AG20443 (cell line): ENCODE data around the gene CACNG8.

ENCODE experiments used
- DNase-seq: peaks from one replicate; pipeline ENCODE4 v3.0.0; 2012; ENCODE audit warnings: low spot score, mixed read lengths

The CACNG8 gene

GRCh38 chr19:53961523-53962356 lies 997 bp upstream of the CACNG8 start:
- DNase-seq = no peak

DNA sequence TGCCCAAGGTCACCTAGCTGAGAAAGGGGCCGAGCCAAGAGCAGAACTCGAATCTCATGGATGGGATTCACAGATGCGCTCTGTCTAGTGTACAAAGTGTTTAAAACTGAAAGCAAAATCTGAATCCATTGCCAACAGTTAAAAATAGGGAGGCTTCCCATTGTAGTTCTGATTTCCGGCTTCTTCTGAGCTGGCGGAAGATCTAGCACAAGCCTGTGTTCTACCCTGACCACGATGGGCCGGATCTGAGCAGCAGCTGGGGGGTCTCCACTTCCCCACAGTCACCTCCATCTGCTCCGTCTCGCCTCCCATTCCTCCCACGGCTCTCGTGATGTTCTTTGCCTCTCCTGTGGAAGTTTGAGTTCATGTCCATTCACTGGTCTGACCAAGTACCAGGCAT lies 2.4 kb downstream of the CACNG8 start:
- DNase-seq = no peak

- no peak for DNase-seq
Observed at GRCh38 chr19:53966931-53967330, 4.2 kb downstream of the CACNG8 start.

- DNase-seq = no peak
Observed at GRCh38 chr19:53969366-53969765, 6.6 kb downstream of the CACNG8 start.

GRCh38 chr19:53971673-53972072 lies 8.9 kb downstream of the CACNG8 start:
- no peak for DNase-seq

- peak; percentile 89 for DNase-seq
Observed at GRCh38 chr19:53977429-53977990, 14.8 kb downstream of the CACNG8 start.

DNA sequence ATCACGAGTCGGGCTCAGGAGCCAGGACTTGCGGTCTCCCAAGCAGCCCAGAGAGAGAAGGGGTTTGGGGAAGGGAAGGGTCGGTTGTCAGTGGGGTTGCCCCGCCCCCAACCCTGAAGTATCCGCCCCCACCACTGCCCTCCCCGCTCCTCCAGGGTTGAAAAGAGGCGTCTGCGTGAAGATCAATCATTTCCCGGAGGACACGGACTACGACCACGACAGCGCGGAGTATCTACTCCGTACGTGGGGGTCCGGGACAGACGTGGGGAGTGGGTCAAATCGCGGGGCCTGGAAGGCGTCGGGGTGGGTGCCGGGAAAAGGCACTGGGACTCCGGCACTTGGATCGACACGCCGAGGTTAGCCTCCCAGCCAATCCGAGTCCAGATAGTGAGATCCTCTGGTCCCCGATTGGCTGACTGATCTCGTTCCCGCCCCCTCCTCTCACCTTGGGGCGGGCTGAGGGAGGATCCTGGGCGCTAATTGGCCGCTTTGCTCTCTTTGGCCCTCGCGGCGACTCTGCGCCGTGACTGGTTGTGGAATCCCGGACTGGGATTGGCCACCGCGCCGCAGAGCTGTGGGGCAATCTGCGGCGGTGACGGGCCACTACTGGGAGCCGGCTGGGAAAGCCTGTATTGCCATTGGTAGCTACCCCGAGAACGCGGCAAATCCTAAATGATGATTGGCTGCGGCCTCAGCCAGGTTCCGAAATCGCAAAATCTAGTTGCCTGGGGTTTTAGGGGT lies 15.4 kb downstream of the CACNG8 start:
- peak; percentile 84 for DNase-seq

- no peak for DNase-seq
Observed at GRCh38 chr19:53978975-53979801, 16.5 kb downstream of the CACNG8 start.

DNA sequence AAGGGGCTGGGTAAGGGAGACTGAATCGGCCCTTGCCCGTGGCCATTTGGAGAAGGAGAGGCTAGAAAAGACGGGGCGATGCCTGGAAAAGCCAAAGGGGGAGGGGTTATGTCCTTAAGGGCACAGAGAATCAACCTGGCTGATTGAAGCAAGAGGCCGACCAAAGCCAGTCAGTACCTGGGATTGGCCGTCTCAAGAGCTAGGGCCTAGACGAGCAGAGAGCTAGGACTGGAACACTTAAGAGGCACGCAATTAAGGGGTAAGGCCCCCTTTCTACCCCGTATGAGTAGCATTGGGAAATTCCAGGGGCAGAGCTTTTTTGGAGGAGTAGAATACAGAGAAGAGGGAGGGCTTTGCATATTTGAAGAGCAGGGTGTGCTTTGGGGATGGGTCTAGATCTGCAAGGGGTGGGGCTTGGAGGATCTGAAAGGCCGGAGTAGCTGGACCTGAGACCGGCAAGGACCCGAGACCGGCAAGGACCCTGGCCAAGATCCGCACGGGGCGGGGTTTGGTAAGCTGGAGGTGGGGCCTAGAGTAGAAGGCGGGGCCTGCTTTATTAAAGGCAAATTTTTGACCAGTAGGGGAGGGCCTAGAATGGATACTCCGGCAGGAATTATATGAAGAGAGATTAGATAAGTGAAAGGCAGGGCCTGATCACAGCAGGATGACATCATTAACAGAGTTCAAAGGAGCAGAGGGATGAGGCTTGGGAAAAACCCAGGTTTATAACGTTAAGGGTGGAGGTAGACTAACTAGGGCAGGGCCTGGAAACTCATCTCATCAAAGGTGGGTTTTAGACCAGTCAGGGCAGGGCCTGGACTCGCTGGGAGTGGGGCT lies 18.0 kb downstream of the CACNG8 start:
- DNase-seq = no peak

- no peak for DNase-seq
Observed at GRCh38 chr19:53981376-53981951, 18.7 kb downstream of the CACNG8 start.

DNA sequence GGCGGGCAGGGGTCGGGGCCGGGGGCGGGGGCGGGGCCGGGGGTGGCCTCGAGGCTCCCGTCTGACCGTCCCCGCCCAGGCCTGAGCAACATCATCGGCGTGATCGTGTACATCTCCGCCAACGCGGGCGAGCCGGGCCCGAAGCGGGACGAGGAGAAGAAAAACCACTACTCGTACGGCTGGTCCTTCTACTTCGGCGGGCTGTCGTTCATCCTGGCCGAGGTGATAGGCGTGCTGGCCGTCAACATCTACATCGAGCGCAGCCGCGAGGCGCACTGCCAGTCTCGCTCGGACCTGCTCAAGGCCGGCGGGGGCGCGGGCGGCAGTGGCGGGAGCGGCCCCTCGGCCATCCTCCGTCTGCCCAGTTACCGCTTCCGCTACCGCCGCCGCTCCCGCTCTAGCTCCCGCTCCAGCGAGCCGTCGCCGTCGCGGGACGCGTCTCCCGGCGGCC lies 19.3 kb downstream of the CACNG8 start:
- DNase-seq = peak; percentile 47

- DNase-seq = peak; percentile 71
Observed at GRCh38 chr19:53982611-53983010, 19.9 kb downstream of the CACNG8 start.

GRCh38 chr19:53983457-53984289 lies 20.9 kb downstream of the CACNG8 start:
- DNase-seq = no peak

GRCh38 chr19:53985863-53986262 lies 23.1 kb downstream of the CACNG8 start:
- DNase-seq = no peak

DNA sequence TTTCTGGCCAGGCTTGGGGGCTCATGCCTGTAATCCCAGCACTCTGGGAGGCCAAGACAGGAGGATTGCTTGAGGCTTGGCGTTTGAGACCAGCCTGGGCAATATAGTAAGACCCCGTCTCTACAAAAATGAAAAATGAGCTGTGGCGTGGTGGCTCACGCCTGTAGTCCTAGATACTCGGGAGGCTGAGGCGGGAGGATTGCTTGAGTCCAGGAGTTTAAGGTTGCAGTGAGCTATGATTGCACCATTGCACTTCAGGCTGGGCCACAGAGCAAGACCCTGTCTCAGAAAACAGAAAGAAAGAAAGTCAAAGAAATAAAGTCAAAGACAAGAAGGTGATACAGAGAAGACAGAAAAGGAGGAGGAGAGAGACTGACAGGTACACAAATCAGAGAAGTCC lies 26.2 kb downstream of the CACNG8 start:
- no peak for DNase-seq

DNA sequence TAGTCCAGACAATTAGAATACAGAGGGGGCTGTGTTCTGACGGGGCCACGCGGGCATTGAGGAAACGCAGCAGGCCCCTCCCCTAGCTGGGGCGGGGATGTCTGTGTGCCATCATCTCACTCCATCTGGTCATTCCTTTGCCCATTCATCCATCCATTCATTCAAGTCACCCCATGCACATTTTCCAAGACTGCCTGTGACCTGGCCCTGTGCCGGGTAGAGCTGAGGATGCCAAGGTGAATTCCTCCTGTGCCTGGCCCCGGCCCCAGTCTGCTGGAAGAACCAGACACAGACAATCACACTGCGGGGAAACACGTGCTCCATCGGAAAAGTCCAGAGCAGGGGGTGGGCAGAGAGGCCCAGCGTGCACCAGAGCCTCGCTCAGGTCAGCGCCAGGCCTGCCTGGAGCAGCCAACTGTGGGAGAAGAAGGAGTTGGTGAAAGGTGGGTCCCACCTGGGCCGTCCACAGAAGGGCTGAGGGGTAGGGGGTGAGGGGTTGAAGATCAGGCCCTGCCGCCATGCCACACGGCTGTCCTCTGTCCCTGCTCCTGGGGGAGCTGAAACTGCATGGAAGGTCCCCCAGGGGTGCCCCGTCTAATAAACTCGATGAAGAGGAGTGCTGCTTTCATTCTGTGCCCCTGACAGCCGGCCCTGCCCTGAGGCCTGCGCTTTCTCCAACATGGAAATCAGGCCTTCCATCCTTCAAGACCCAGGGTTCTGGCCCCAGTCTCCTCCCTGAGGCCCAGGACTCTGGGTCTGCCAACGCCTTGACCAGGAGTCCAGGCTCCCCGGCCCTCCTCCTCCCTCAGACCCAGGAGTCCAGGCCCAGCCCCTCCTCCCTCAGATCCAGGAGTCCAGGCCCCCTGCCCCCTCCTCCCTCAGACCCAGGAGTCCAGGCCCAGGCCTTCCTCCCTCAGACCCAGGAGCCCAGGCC lies 27.1 kb downstream of the CACNG8 start:
- no peak for DNase-seq

- DNase-seq = peak; percentile 55
Observed at GRCh38 chr19:53991224-53992113, 28.7 kb downstream of the CACNG8 start, which contains the start of gene CACNG6. TSS of gene CACNG6 (plus strand) at chr19:53991637. CDS start at chr19:53992878, 1,241 bp downstream.

- DNase-seq = no peak
Observed at GRCh38 chr19:53992211-53992610, 29.5 kb downstream of the CACNG8 start.
